KMS-11 (cell line): ENCODE results near the gene LRRC4C.
A peak's percentile ranks its signal among the peaks of the same experiment; 100 is the strongest.

Experiments
- H2AFZ ChIP-seq: fragments of 200-600 bp; sonication (generic); 2 replicates; pipeline ENCODE4 v1.6.1; 2016; ENCODE audit warnings: antibody characterized with exemption, mixed run types, low read depth
- H3K27ac ChIP-seq: fragments of 200-600 bp; sonication (generic); 2 replicates; pipeline ENCODE4 v1.6.1; 2016; ENCODE audit warnings: mild to moderate bottlenecking, mixed run types
- H3K27me3 ChIP-seq: fragments of 200-600 bp; sonication (generic); 2 replicates; pipeline ENCODE4 v1.6.1; 2017; ENCODE audit warnings: mild to moderate bottlenecking, low read depth, mixed run types, moderate library complexity; ENCODE audit not compliant: insufficient read depth
- H3K36me3 ChIP-seq: fragments of 200-600 bp; sonication (generic); 2 replicates; pipeline ENCODE4 v1.6.1; 2017; ENCODE audit warnings: mild to moderate bottlenecking, mixed run types; ENCODE audit not compliant: insufficient read depth
- H3K4me1 ChIP-seq: fragments of 200-600 bp; sonication (generic); 2 replicates; pipeline ENCODE4 v1.6.1; 2016; ENCODE audit warnings: mild to moderate bottlenecking, low read depth, mixed run types; ENCODE audit not compliant: poor library complexity, severe bottlenecking
- H3K4me2 ChIP-seq: fragments of 200-600 bp; sonication (generic); 2 replicates; pipeline ENCODE4 v1.7.0; 2016; ENCODE audit warnings: mild to moderate bottlenecking, mixed run types
- H3K4me3 ChIP-seq: fragments of 200-600 bp; sonication (generic); IDR thresholded peaks from 2 replicates; pipeline ENCODE4 v1.6.1; 2017; ENCODE audit warnings: low read depth, low read length, mixed read lengths; ENCODE audit not compliant: insufficient read depth
- H3K79me2 ChIP-seq: fragments of 200-600 bp; sonication (generic); 2 replicates; pipeline ENCODE4 v1.6.1; 2016; ENCODE audit warnings: low read depth, mixed run types; ENCODE audit not compliant: insufficient read depth
- H3K9ac ChIP-seq: fragments of 200-600 bp; sonication (generic); 2 replicates; pipeline ENCODE4 v1.6.1; 2016; ENCODE audit warnings: mild to moderate bottlenecking, mixed run types
- H4K20me1 ChIP-seq: fragments of 200-600 bp; sonication (generic); 2 replicates; pipeline ENCODE4 v1.6.1; 2016; ENCODE audit warnings: mild to moderate bottlenecking, mixed run types; ENCODE audit not compliant: insufficient read depth
- CTCF ChIP-seq: fragments of 200-600 bp; sonication (generic); conservative IDR thresholded peaks from 2 replicates; pipeline ENCODE4 v1.6.1; 2017; ENCODE audit warnings: low read depth, mild to moderate bottlenecking, antibody characterized with exemption, low read length, moderate library complexity, mixed read lengths

The LRRC4C gene

GRCh38 chr11:40290171-40290631 is 1169.3 kb downstream of the LRRC4C start:
- Histone ChIP-seq H3K4me1 (peaks cover 16% of the 10 kb centered on the region), H3K9ac (no peak overlapping the region), H2AFZ (no peak overlapping the region), H3K4me2 (no peak overlapping the region), H3K27me3 (no peaks in the 10 kb centered on the region), H3K27ac (no peak overlapping the region), H3K36me3 (no peaks in the 10 kb centered on the region), H3K4me3 (no peak overlapping the region), H3K79me2 (no peaks in the 10 kb centered on the region), H4K20me1 (no peaks in the 10 kb centered on the region)
- no peak for TF ChIP-seq CTCF

GRCh38 chr11:40289370-40289769 is 1170.1 kb downstream of the LRRC4C start:
- peaks cover 20% of the 10 kb centered on the region for H3K4me1 ChIP-seq
- no peak overlapping the region for H3K4me2 ChIP-seq
- H3K9ac ChIP-seq = no peak overlapping the region
- no peak overlapping the region for H3K4me3 ChIP-seq
- no peak overlapping the region for H3K27ac ChIP-seq
- H3K36me3 ChIP-seq = no peaks in the 10 kb centered on the region
- no peaks in the 10 kb centered on the region for H3K79me2 ChIP-seq
- no peaks in the 10 kb centered on the region for H4K20me1 ChIP-seq
- H3K27me3 ChIP-seq = no peaks in the 10 kb centered on the region
- no peak overlapping the region for H2AFZ ChIP-seq
- no peak for TF ChIP-seq CTCF

GRCh38 chr11:40287916-40288803 is 1171.3 kb downstream of the LRRC4C start:
- no peak overlapping the region for H3K9ac ChIP-seq
- no peaks in the 10 kb centered on the region for H3K36me3 ChIP-seq
- H3K4me2 ChIP-seq = no peak overlapping the region
- peaks cover 20% of the 10 kb centered on the region for H3K4me1 ChIP-seq
- no peak overlapping the region for H3K4me3 ChIP-seq
- no peak overlapping the region for H3K27ac ChIP-seq
- no peaks in the 10 kb centered on the region for H3K79me2 ChIP-seq
- no peak overlapping the region for H2AFZ ChIP-seq
- no peaks in the 10 kb centered on the region for H4K20me1 ChIP-seq
- no peak for TF ChIP-seq CTCF
- no peaks in the 10 kb centered on the region for H3K27me3 ChIP-seq

- Histone ChIP-seq H3K79me2 (no peaks in the 10 kb centered on the region), H3K4me1 (peaks cover 27% of the 10 kb centered on the region), H3K4me2 (peak overlapping the region; percentile 31), H3K27me3 (no peaks in the 10 kb centered on the region), H3K4me3 (no peak overlapping the region), H4K20me1 (no peaks in the 10 kb centered on the region), H3K36me3 (no peaks in the 10 kb centered on the region), H3K9ac (no peak overlapping the region), H3K27ac (no peak overlapping the region), H2AFZ (no peak overlapping the region)
- TF ChIP-seq CTCF = no peak
Measured at GRCh38 chr11:40286137-40286536, 1173.3 kb downstream of the LRRC4C start.
